Activated CD8-positive, alpha-beta T cell treated with anti-CD3 and anti-CD28 coated beads, Interleukin-2, amount 10 ng/mL, durations not matched to agents 7 days and 5 days (primary cell): ENCODE data around the gene NDUFB4. TPM values are rescaled to one million over a fixed set of nuclear protein-coding genes. Genes with fewer than 3 reads are reported as not detected.
"Not testable (repeated sequence)": the region's sequence is repeated elsewhere in the genome, so short reads cannot be mapped to it uniquely, and the experiment has no call there.

Experiments
- ATAC-seq: fragments of 150-1000 bp; cut with Tn5 transposase; one replicate; pipeline ENCODE4 v1.10.0; 2021; ENCODE audit warnings: moderate library complexity
- CTCF ChIA-PET: fragments of 350-600 bp; sonication (Branson Sonifier 250); formaldehyde crosslinking; loops from one replicate; lab custom pipeline; 2021; ENCODE audit warnings: antibody characterized with exemption; lab: Charles Lee
- POLR2A ChIA-PET: fragments of 350-600 bp; sonication (Branson Sonifier 250); formaldehyde crosslinking; loops from one replicate; lab custom pipeline; 2021; ENCODE audit warnings: antibody characterized with exemption; lab: Charles Lee
- DNase-seq: peaks from one replicate; pipeline ENCODE4 v3.0.0-alpha.2; 2020
- H3K27ac Mint-ChIP-seq: one replicate; pipeline ENCODE4 v1.8.0; 2021; ENCODE audit warnings: mild to moderate bottlenecking, mixed read lengths
- H3K27me3 Mint-ChIP-seq: one replicate; pipeline ENCODE4 v1.8.0; 2021; ENCODE audit warnings: low read depth, mixed read lengths
- H3K36me3 Mint-ChIP-seq: one replicate; pipeline ENCODE4 v1.8.0; 2021; ENCODE audit warnings: low read depth, mixed read lengths
- H3K4me1 Mint-ChIP-seq: one replicate; pipeline ENCODE4 v1.8.0; 2021; ENCODE audit warnings: low read depth, mixed read lengths
- H3K4me3 Mint-ChIP-seq: one replicate; pipeline ENCODE4 v1.8.0; 2021; ENCODE audit warnings: mild to moderate bottlenecking, mixed read lengths
- H3K9me3 Mint-ChIP-seq: one replicate; pipeline ENCODE4 v1.8.0; 2022; ENCODE audit warnings: mixed read lengths; ENCODE audit not compliant: insufficient read depth
- total RNA-seq, 2 experiments: library from RNA; stranded (reverse); gene quantifications; one replicate each; pipeline ENCODE4 v1.2.3, GENCODE V29; 2021

Gene NDUFB4
- total RNA-seq, 2 experiments from 2014 or later = 119 to 124 TPM

- no peak overlapping the region for H3K4me3 Mint-ChIP-seq
- no peak for DNase-seq
- H3K4me1 Mint-ChIP-seq = no peaks in the 10 kb centered on the region
- POLR2A ChIA-PET = no interaction called here
- CTCF ChIA-PET = no interaction called here
- no peak for ATAC-seq
- H3K27ac Mint-ChIP-seq = no peak overlapping the region
- no peaks in the 10 kb centered on the region for H3K36me3 Mint-ChIP-seq
- peaks cover 2% of the 10 kb centered on the region for H3K27me3 Mint-ChIP-seq
- no peaks in the 10 kb centered on the region for H3K9me3 Mint-ChIP-seq
Measured at GRCh38 chr3:120615847-120616609, 19.9 kb downstream of the NDUFB4 start.

GRCh38 chr3:120616745-120617144, 20.6 kb downstream of the NDUFB4 start:
- CTCF ChIA-PET, ATAC-seq, H3K27ac Mint-ChIP-seq, H3K27me3 Mint-ChIP-seq, POLR2A ChIA-PET, H3K36me3 Mint-ChIP-seq, H3K4me3 Mint-ChIP-seq, H3K9me3 Mint-ChIP-seq, H3K4me1 Mint-ChIP-seq, DNase-seq: not testable (repeated sequence)

GRCh38 chr3:120622457-120622856, 26.3 kb downstream of the NDUFB4 start:
- Mint-ChIP-seq H3K27ac (no peak overlapping the region), H3K4me1 (no peaks in the 10 kb centered on the region), H3K4me3 (no peak overlapping the region), H3K36me3 (no peaks in the 10 kb centered on the region), H3K9me3 (peaks cover 6% of the 10 kb centered on the region), H3K27me3 (no peaks in the 10 kb centered on the region)
- no peak for DNase-seq
- ChIA-PET CTCF (interaction anchor here (1.3 kb wide), 1 partner anchor 173 kb away, joined by 4 read pairs; no protein-coding TSS in a partner anchor), POLR2A (no interaction called here)
- no peak for ATAC-seq

GRCh38 chr3:120622870-120623726, 27.0 kb downstream of the NDUFB4 start:
- CTCF ChIA-PET = interaction anchor here (1.3 kb wide), 1 partner anchor 172 kb away, joined by 4 read pairs; no protein-coding TSS in a partner anchor

GRCh38 chr3:120623727-120624093, 27.6 kb downstream of the NDUFB4 start:
- POLR2A ChIA-PET = no interaction called here
- H3K4me3 Mint-ChIP-seq = no peak overlapping the region
- no peaks in the 10 kb centered on the region for H3K4me1 Mint-ChIP-seq
- H3K27ac Mint-ChIP-seq = no peak overlapping the region
- no peak for DNase-seq
- no peaks in the 10 kb centered on the region for H3K27me3 Mint-ChIP-seq
- ATAC-seq = no peak
- CTCF ChIA-PET = no interaction called here
- peaks cover 6% of the 10 kb centered on the region for H3K9me3 Mint-ChIP-seq
- H3K36me3 Mint-ChIP-seq = no peaks in the 10 kb centered on the region

More at GRCh38 chr3:120622870-120623726, 27.0 kb downstream of the NDUFB4 start:
- ATAC-seq = no peak
- Mint-ChIP-seq H3K36me3 (no peaks in the 10 kb centered on the region), H3K9me3 (peaks cover 6% of the 10 kb centered on the region), H3K27ac (no peak overlapping the region), H3K27me3 (no peaks in the 10 kb centered on the region), H3K4me3 (no peak overlapping the region), H3K4me1 (no peaks in the 10 kb centered on the region)
- no peak for DNase-seq
- POLR2A ChIA-PET = no interaction called here

- Mint-ChIP-seq H3K4me3 (no peak overlapping the region), H3K27me3 (no peaks in the 10 kb centered on the region), H3K4me1 (no peaks in the 10 kb centered on the region), H3K9me3 (peaks cover 6% of the 10 kb centered on the region), H3K27ac (no peak overlapping the region), H3K36me3 (no peaks in the 10 kb centered on the region)
- DNase-seq = no peak
- ChIA-PET CTCF (no interaction called here), POLR2A (no interaction called here)
- ATAC-seq = no peak
Measured at GRCh38 chr3:120625159-120625586, 29.0 kb downstream of the NDUFB4 start.

GRCh38 chr3:120634539-120634938, 38.4 kb downstream of the NDUFB4 start:
- H3K4me3 Mint-ChIP-seq = no peak overlapping the region
- no peaks in the 10 kb centered on the region for H3K27me3 Mint-ChIP-seq
- ChIA-PET CTCF (interaction anchor here (1.4 kb wide), 1 partner anchor 160 kb away, joined by 6 read pairs; no protein-coding TSS in a partner anchor), POLR2A (interaction anchor here (1.4 kb wide), 1 partner anchor 24 kb away, joined by 3 read pairs; no protein-coding TSS in a partner anchor)
- ATAC-seq (no peak), DNase-seq (no peak)
- H3K36me3 Mint-ChIP-seq = no peaks in the 10 kb centered on the region
- H3K27ac Mint-ChIP-seq = no peak overlapping the region
- no peaks in the 10 kb centered on the region for H3K9me3 Mint-ChIP-seq
- peaks cover under 1% of the 10 kb centered on the region for H3K4me1 Mint-ChIP-seq

GRCh38 chr3:120636795-120637401, 40.8 kb downstream of the NDUFB4 start:
- ATAC-seq = no peak
- H3K27me3 Mint-ChIP-seq = no peaks in the 10 kb centered on the region
- H3K9me3 Mint-ChIP-seq = no peaks in the 10 kb centered on the region
- CTCF ChIA-PET = no interaction called here
- DNase-seq = no peak
- no peak overlapping the region for H3K4me3 Mint-ChIP-seq
- POLR2A ChIA-PET = no interaction called here
- peaks cover 9% of the 10 kb centered on the region for H3K4me1 Mint-ChIP-seq
- no peaks in the 10 kb centered on the region for H3K36me3 Mint-ChIP-seq
- H3K27ac Mint-ChIP-seq = no peak overlapping the region

GRCh38 chr3:120637851-120638559, 41.9 kb downstream of the NDUFB4 start:
- ChIA-PET CTCF (no interaction called here), POLR2A (no interaction called here)
- Mint-ChIP-seq H3K4me1 (peaks cover 9% of the 10 kb centered on the region), H3K9me3 (no peaks in the 10 kb centered on the region), H3K27ac (no peak overlapping the region), H3K36me3 (no peaks in the 10 kb centered on the region), H3K27me3 (no peaks in the 10 kb centered on the region), H3K4me3 (no peak overlapping the region)
- DNase-seq = no peak
- ATAC-seq = no peak

- DNase-seq, H3K4me1 Mint-ChIP-seq, H3K27me3 Mint-ChIP-seq, POLR2A ChIA-PET, H3K27ac Mint-ChIP-seq, CTCF ChIA-PET, H3K36me3 Mint-ChIP-seq, H3K9me3 Mint-ChIP-seq, ATAC-seq, H3K4me3 Mint-ChIP-seq: not testable (repeated sequence)
Measured at GRCh38 chr3:120638820-120639219, 42.7 kb downstream of the NDUFB4 start.

- DNase-seq (no peak), ATAC-seq (no peak)
- POLR2A ChIA-PET = no interaction called here
- no peaks in the 10 kb centered on the region for H3K36me3 Mint-ChIP-seq
- no peaks in the 10 kb centered on the region for H3K27me3 Mint-ChIP-seq
- no peak overlapping the region for H3K4me3 Mint-ChIP-seq
- CTCF ChIA-PET = no interaction called here
- H3K9me3 Mint-ChIP-seq = no peaks in the 10 kb centered on the region
- H3K27ac Mint-ChIP-seq = no peak overlapping the region
- peaks cover 9% of the 10 kb centered on the region for H3K4me1 Mint-ChIP-seq
Measured at GRCh38 chr3:120640231-120640630, 44.1 kb downstream of the NDUFB4 start.
